Measurements from ENCODE around the gene DRC7. TPM values are rescaled to one million over a fixed set of nuclear protein-coding genes. Genes with fewer than 3 reads are reported as not detected.

The DRC7 gene
- total RNA-seq, 1 experiment from 2014 or later: not detected

GRCh38 chr16:57645691-57646387, 48.8 kb upstream of the DRC7 start:
- Histone ChIP-seq H4K20me1 (ENCODE audit: low read length) (no peaks in the 10 kb centered on the region), H3K9me3 (ENCODE audit: low read length) (no peaks in the 10 kb centered on the region), H3K27me3 (ENCODE audit: low read length) (no peaks in the 10 kb centered on the region), H3K4me1 (ENCODE audit: insufficient read depth, low read length) (peaks cover 58% of the 10 kb centered on the region), H3K36me3 (ENCODE audit: low read depth, low read length) (peaks cover 20% of the 10 kb centered on the region), H3F3A (ENCODE audit: low read length, unreplicated experiment) (no peaks in the 10 kb centered on the region), H3K9ac (ENCODE audit: low read length) (peak overlapping the region; percentile 17; the same call in 1 of the 2 replicates), H3K27ac (ENCODE audit: low read length) (peak overlapping the region; percentile 56), H3K9me2 (replicated peaks; ENCODE audit: low read length) (no peaks in the 10 kb centered on the region), H3K79me2 (ENCODE audit: low read length) (no peaks in the 10 kb centered on the region; the same call in 1 of the 2 replicates), H2AFZ (ENCODE audit: low read length) (no peak overlapping the region), H3K4me3 (ENCODE audit: low read length) (no peak overlapping the region), H3K4me2 (ENCODE audit: low read length) (peak overlapping the region; percentile 37)
- DNase-seq (peak; percentile 62), ATAC-seq (peak; percentile 63)
- ChIA-PET CTCF (interaction anchor here (0.6 to 1.3 kb wide), 3 partner anchors 17 to 218 kb away, joined by 3 read pairs; partner anchors contain the start of gene ADGRG1), POLR2A (ENCODE audit: unreplicated experiment) (no interaction called here)
- intact Hi-C loops (cut with micrococcal nuclease): loop anchor here (1.0 to 10.0 kb wide), 2 partner anchors 23 to 359 kb away; partner anchors contain the start of genes USB1 and ZNF319
- TF ChIP-seq EZH2 (IDR thresholded peaks at IDR 0.05; ENCODE audit: low read length, unreplicated experiment): no peak
- TF ChIP-seq EZH2phosphoT487 (IDR thresholded peaks at IDR 0.05; ENCODE audit: borderline replicate concordance, low read length): no peak
- TF ChIP-seq CTCF (conservative IDR thresholded peaks at IDR 0.05; ENCODE audit: low read depth, low read length): no peak
- no TSS peak for BruUV-seq (replicated peaks)

GRCh38 chr16:57646388-57647039, 48.1 kb upstream of the DRC7 start:
- CTCF ChIA-PET: interaction anchor here (0.6 to 1.3 kb wide), 3 partner anchors 18 to 217 kb away, joined by 3 read pairs; partner anchors contain the start of gene ADGRG1

More at GRCh38 chr16:57646388-57647039, 48.1 kb upstream of the DRC7 start:
- Histone ChIP-seq H3K4me2 (ENCODE audit: low read length) (no peak overlapping the region), H3K9me3 (ENCODE audit: low read length) (no peaks in the 10 kb centered on the region), H3K4me3 (ENCODE audit: low read length) (no peak overlapping the region), H2AFZ (ENCODE audit: low read length) (no peak overlapping the region), H3F3A (ENCODE audit: low read length, unreplicated experiment) (no peaks in the 10 kb centered on the region), H3K27ac (ENCODE audit: low read length) (peak overlapping the region; percentile 54), H3K9ac (ENCODE audit: low read length) (0 out of 2 replicates have a peak overlapping the region, but pooled peaks have one; percentile 22), H4K20me1 (ENCODE audit: low read length) (no peaks in the 10 kb centered on the region), H3K36me3 (ENCODE audit: low read depth, low read length) (peaks cover 25% of the 10 kb centered on the region), H3K4me1 (ENCODE audit: insufficient read depth, low read length) (peaks cover 52% of the 10 kb centered on the region), H3K9me2 (replicated peaks; ENCODE audit: low read length) (no peaks in the 10 kb centered on the region), H3K27me3 (ENCODE audit: low read length) (no peaks in the 10 kb centered on the region), H3K79me2 (ENCODE audit: low read length) (no peaks in the 10 kb centered on the region; the same call in 1 of the 2 replicates)
- peak; percentile 3 for ATAC-seq
- TF ChIP-seq EZH2phosphoT487 (IDR thresholded peaks at IDR 0.05; ENCODE audit: borderline replicate concordance, low read length): no peak
- TF ChIP-seq CTCF (conservative IDR thresholded peaks at IDR 0.05; ENCODE audit: low read depth, low read length): no peak
- TF ChIP-seq EZH2 (IDR thresholded peaks at IDR 0.05; ENCODE audit: low read length, unreplicated experiment): no peak
- POLR2A ChIA-PET (ENCODE audit: unreplicated experiment): no interaction called here
- no TSS peak for BruUV-seq (replicated peaks)
- DNase-seq: no peak
- intact Hi-C loops (cut with micrococcal nuclease): loop anchor here (1.0 to 10.0 kb wide), 2 partner anchors 23 to 358 kb away; partner anchors contain the start of genes USB1 and ZNF319

Measured in PC-3 (cell line).